Kasumi-1 (cell line): ENCODE results near the gene ATP1A4.
A peak's percentile ranks its signal among the peaks of the same experiment; 100 is the strongest.

Source experiments
- DNase-seq, 2 experiments: peaks; one replicate each; lab custom pipeline; 2025; lab: John Stamatoyannopoulos, UW

The ATP1A4 gene

GRCh38 chr1:160206036-160206389 is 54.6 kb downstream of the ATP1A4 start:
- no peak for DNase-seq

GRCh38 chr1:160206421-160207117 is 55.2 kb downstream of the ATP1A4 start:
- DNase-seq: peak; percentile 22 to 51

- DNase-seq: no peak
These were observed 55.8 kb downstream of the ATP1A4 start for GRCh38 chr1:160207118-160207650.

- DNase-seq: no peak
These were observed 56.6 kb downstream of the ATP1A4 start for GRCh38 chr1:160207771-160208556.

- no peak for DNase-seq
These were observed 57.3 kb downstream of the ATP1A4 start for GRCh38 chr1:160208557-160209320.

GRCh38 chr1:160209321-160210046 is 58.1 kb downstream of the ATP1A4 start:
- no peak for DNase-seq

GRCh38 chr1:160210561-160210960 is 59.2 kb downstream of the ATP1A4 start:
- no peak for DNase-seq

GRCh38 chr1:160211046-160211790 is 59.8 kb downstream of the ATP1A4 start:
- DNase-seq: no peak

- DNase-seq: no peak
These were observed 63.2 kb downstream of the ATP1A4 start for GRCh38 chr1:160214481-160215140.

- DNase-seq: no peak
These were observed 64.9 kb downstream of the ATP1A4 start for GRCh38 chr1:160216301-160216700.

- no peak for DNase-seq
These were observed 66.2 kb downstream of the ATP1A4 start for GRCh38 chr1:160217481-160218051.

GRCh38 chr1:160219062-160219929 is 67.9 kb downstream of the ATP1A4 start:
- DNase-seq: peak; percentile 27 to 28

GRCh38 chr1:160220301-160220700 is 68.9 kb downstream of the ATP1A4 start:
- DNase-seq: no peak

GRCh38 chr1:160221089-160221488 is 69.7 kb downstream of the ATP1A4 start:
- DNase-seq: no peak

GRCh38 chr1:160222546-160222945 is 71.1 kb downstream of the ATP1A4 start:
- no peak for DNase-seq

GRCh38 chr1:160224606-160225005 is 73.2 kb downstream of the ATP1A4 start:
- DNase-seq: no peak

GRCh38 chr1:160225345-160225744 is 73.9 kb downstream of the ATP1A4 start:
- no peak for DNase-seq

- no peak for DNase-seq
These were observed 75.2 kb downstream of the ATP1A4 start for GRCh38 chr1:160226623-160227022.

- DNase-seq: no peak
These were observed 75.6 kb downstream of the ATP1A4 start for GRCh38 chr1:160227034-160227433.
